IPS-11a (cell line): ENCODE data around the gene XIRP2.

Source experiments
- H3K4me3 ChIP-seq: one replicate; pipeline ENCODE4 v1.5.1; 2013; ENCODE audit warnings: low read depth, low read length, control low read depth

The XIRP2 gene, protein sequence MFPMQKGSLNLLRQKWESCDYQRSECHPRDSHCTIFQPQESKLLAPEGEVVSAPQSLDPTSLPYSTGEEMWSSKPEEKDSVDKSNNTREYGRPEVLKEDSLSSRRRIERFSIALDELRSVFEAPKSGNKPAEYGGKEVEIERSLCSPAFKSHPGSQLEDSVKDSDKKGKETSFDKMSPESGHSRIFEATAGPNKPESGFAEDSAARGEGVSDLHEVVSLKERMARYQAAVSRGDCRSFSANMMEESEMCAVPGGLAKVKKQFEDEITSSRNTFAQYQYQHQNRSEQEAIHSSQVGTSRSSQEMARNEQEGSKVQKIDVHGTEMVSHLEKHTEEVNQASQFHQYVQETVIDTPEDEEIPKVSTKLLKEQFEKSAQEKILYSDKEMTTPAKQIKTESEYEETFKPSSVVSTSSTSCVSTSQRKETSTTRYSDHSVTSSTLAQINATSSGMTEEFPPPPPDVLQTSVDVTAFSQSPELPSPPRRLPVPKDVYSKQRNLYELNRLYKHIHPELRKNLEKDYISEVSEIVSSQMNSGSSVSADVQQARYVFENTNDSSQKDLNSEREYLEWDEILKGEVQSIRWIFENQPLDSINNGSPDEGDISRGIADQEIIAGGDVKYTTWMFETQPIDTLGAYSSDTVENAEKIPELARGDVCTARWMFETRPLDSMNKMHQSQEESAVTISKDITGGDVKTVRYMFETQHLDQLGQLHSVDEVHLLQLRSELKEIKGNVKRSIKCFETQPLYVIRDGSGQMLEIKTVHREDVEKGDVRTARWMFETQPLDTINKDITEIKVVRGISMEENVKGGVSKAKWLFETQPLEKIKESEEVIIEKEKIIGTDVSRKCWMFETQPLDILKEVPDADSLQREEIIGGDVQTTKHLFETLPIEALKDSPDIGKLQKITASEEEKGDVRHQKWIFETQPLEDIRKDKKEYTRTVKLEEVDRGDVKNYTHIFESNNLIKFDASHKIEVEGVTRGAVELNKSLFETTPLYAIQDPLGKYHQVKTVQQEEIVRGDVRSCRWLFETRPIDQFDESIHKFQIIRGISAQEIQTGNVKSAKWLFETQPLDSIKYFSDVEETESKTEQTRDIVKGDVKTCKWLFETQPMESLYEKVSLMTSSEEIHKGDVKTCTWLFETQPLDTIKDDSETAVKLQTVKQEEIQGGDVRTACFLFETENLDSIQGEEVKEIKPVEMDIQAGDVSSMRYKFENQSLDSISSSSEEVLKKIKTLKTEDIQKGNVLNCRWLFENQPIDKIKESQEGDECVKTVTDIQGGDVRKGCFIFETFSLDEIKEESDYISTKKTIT (N-terminal part only)

DNA sequence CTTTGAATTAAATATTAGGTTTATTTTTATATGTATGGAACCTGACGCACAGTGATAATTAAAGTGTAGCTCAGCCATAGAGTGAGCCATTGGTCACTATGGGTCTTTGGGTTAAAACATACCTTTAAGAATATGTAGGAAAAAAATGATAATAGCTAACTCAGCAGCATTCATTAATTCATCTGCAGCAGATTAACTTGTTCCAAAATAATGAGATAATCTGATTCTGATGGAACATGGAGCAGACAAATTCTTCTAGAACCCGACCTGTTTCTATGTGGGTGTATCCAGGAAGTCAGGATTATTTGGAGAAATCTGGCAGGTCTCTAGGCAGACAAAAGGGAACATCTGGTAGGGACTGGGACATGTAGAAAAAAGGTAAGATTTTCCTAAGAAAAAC, at the start of gene XIRP2:
TSS of gene XIRP2 (plus strand) at position 301 of the 400 bp plus-strand sequence. CDS start 15,003 bp downstream, outside the sequence.
- H3K4me3 ChIP-seq: no peak within 1 kb of the TSS

GRCh38 chr2:166841152-166841551, 47.1 kb upstream of the XIRP2 start:
- H3K4me3 ChIP-seq: no peak overlapping the region

DNA sequence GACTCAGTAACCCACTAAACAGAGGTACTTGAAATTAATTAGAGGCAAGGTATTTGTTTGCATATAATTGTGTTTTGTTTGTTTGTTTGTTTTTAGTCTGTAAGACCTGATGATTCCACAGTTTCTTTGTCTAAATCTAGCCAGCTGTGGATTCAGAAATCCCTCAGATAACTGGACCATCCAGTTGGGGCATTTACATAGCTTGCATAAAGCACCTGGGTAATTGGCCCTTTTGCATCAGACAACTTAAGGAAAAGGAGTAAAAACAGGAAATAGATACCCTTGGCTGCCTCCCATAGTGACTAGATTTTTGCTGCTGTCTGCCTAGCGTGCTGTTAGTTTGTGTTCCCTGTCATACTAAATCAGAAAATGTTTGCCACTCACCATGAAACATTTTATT, 46.6 kb upstream of the XIRP2 start:
- H3K4me3 ChIP-seq: no peak overlapping the region

DNA sequence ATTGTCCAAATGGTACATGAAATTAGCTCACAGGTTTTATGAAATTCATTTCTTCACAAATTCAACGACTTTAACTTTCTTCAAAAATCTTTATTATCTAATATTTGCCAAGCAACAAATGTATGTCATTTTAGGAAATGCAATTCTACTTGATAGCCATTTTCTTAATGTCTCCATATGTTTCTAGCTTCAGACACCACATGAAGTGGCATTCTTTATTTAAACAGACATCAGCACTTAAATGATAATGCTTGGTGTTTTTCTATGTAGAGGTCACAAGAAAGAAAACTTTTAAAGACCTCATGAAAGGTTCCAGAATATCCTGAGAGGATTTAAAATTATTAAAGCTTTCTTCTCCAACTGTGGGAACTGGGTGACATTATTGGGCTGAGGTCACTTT, 44.2 kb upstream of the XIRP2 start:
- no peak overlapping the region for H3K4me3 ChIP-seq

DNA sequence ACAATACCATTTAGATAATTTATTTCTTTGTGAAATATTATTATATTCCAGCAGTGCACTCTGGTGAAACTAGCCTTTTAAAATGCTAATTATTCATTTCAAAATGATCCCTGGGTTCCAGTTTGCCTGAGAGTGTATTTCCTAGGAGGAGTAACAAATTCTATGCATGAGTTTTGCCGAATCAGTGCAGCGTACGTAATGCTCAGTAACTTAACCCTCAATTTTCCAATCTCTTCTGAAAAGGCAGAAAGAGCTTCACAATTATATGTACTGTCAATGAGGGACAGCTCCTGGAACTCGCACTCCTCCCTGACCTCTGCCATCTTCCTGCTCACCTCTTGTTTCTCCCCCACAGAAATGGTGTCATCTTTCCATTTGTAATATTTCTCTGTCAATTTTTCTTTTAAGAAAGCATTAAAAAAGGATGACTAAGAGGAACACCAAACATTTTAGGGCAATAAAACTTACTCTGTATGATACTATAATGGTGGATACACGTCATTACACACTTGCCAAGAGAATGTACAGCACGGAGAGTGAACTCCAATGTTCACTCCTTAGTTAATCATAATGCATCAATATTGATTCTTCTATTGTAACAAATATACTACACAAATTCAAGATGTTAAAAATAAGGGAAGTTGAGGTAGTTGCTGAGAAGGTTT, 25.7 kb upstream of the XIRP2 start:
- H3K4me3 ChIP-seq: no peak overlapping the region

DNA sequence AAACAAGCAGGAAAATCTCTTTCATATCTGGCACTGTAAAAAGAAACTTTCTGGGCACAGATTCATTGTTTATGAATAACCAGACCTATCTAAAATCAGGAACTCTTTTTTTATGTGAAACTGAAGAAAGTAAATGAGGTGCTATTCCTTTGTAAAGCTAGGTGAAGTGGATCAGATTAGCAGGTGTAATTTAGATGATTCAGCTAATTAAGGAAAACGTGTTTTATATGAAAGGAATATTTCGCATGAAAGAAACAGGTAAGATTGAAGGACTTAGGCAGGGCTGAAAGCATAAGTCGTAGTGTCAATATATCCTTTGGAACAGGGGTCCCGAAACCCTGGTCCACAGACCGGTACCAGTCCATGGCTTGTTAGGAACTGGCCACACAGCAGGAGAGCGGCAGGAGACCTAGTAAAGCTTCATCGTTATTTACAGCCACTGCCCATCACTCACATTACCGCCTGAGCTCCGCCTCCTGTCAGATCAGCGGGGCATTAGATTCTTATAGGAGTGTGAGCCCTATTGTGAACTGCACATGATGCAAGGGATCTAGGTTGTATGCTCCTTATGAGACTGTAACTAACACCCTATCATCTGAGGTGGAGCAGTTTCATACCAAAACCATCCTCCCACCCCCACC, 20.3 kb upstream of the XIRP2 start:
- H3K4me3 ChIP-seq: no peak overlapping the region

DNA sequence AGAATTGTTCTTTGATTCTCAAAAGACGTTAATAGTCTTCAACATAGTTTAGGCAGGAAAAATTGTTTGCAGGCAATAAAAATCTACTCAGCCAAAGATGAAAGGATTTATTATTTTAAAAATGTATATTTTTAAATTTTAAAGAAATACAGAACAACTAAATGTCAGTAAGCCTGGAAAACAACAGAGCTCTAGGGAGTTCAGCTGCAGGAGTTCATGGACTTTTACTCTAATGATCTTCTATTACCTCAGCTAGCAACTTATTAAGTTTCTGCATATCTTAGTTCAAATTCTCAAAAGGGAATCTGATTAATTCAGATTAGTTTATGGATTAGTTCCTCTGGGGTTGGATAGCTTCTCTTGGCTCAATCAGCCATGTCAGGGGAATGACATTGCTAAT, 17.9 kb upstream of the XIRP2 start:
- no peak overlapping the region for H3K4me3 ChIP-seq

DNA sequence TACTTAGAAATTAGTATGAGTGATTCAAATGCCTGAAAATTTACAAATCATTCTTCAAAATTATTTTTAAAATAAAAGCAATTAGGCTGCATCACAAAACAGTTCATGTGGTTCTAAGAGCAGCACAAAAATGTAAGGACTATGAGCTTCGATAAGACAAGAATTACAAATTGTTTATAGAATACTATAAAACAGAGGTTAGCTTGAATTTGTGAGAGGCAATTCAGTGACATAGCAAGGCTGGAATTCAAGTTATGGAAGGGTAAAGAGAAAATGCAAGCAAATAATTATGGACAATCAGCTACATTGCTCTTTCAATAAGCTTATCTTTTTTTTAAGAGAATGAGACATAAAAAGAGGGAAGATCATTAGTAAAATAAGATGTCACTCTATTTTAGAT, 7.1 kb upstream of the XIRP2 start:
- no peak overlapping the region for H3K4me3 ChIP-seq

- H3K4me3 ChIP-seq: no peak overlapping the region
Observed at GRCh38 chr2:166882851-166883250, 5.4 kb upstream of the XIRP2 start.

DNA sequence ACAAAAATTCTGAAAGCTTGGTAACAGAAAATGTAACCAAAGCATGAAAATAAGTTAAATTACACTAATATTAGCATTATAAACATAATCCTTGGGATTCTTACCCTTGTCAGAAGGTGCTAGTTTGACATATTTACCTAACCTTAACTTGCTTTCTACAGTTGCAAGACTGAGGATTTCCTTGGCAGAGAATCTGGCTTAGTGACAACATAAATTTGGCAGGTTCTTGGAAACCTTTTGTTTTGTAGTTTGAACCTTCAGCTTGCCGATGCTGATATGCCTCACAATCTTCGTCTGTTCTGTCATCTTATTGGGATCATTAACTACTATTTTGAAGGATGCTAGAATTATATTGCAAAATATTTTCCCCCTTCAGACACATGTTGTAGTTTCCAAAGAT, 3.4 kb downstream of the XIRP2 start:
- no peak overlapping the region for H3K4me3 ChIP-seq

DNA sequence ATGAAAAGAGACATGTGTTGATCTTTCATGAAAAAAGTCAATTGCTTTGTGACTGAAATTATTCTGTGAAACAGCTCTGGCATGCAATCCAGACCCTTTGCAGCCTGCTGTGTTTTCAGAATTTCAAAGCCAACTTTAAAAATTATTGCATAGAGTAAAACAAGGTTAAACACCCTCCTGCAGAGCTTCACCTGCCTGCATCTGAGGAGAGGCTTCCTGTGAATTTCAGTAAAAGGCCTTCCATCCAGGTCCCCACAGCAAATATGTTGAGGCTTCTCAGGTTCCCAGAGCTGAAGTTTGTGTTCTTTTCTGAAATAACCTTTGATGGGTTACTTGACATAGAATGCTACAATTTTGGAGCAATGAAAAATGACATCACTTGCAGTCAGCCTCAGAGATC, 4.1 kb downstream of the XIRP2 start:
- no peak overlapping the region for H3K4me3 ChIP-seq

- H3K4me3 ChIP-seq: no peak overlapping the region
Observed at GRCh38 chr2:166895243-166895642, 7.0 kb downstream of the XIRP2 start.

- no peak overlapping the region for H3K4me3 ChIP-seq
Observed at GRCh38 chr2:166897666-166898065, 9.4 kb downstream of the XIRP2 start.

DNA sequence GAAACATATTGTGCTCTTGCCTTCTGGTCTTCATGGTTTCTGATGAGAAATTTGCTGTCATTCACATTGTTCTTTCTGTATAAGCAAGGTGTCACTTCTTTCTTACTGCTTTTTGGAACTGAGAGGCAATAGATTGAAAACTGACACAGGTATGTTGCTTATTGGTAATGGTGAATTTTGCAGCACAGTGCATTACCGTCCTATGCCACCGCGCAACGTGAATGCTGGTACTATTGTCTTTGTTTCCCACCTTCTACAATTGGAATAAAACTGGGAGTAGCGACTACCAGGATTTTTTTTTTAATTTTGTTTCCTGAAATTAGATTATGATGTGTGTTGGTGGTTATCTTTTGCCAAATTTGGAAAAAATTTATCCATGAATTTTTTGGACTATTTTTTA, 11.4 kb downstream of the XIRP2 start:
- no peak overlapping the region for H3K4me3 ChIP-seq

DNA sequence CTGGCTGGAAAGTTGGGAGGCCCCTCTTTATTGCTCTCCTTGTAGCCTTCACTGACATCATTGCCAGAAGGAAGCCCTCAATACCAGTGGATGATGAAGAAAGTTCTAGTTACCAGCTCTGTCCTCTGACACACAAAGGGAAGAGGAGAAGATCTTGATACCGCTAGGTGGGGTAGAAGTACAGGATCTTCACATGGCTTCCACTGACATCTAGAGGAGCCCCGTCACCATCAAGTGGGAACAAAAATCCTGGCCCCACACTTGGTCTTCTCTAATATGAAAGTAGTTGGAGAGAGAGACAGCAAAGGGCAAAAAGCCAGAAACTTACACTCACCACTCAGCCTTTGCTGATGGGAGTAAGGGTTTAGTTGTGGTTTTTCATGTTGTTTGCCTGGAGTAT, 12.4 kb downstream of the XIRP2 start:
- no peak overlapping the region for H3K4me3 ChIP-seq

GRCh38 chr2:166901336-166901735, 13.1 kb downstream of the XIRP2 start:
- H3K4me3 ChIP-seq: no peak overlapping the region

DNA sequence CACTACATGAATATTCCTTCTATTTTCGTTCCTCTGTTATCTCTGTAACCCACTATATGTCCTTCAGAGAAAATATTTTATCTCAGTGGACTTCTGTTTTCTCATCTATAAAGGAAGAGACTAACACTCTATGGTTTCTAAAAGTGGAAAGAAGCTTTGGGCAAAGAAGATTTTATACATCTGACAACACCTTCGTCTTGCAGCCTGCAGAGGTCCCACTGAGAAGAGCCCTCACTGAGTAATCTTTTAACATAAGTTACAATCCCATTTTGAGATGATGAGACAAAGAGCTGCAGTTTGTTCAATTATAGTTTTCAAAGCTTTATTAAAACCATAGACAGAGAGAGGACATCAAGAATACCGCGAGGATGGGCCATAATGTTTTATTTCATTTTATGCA, 28.7 kb downstream of the XIRP2 start:
- H3K4me3 ChIP-seq: no peak overlapping the region

DNA sequence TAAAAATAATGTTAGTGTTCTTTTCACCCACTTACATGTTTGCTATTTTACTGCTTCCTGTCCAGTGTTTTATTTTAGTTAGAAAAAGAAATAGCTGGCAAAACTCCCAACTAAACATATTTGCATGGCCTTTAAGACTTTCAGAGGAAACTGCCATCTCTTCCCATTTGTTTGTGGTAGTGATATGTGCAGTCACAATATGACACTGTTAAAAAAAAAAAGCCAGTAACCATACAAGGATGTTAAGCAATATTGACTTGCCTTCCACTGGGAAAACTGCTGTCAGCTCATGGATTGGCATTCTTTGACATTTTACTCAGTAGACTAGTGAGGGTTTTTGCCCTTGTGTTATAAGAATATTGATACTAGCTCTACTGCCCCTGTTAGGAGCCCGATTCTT, 29.1 kb downstream of the XIRP2 start:
- H3K4me3 ChIP-seq: no peak overlapping the region

DNA sequence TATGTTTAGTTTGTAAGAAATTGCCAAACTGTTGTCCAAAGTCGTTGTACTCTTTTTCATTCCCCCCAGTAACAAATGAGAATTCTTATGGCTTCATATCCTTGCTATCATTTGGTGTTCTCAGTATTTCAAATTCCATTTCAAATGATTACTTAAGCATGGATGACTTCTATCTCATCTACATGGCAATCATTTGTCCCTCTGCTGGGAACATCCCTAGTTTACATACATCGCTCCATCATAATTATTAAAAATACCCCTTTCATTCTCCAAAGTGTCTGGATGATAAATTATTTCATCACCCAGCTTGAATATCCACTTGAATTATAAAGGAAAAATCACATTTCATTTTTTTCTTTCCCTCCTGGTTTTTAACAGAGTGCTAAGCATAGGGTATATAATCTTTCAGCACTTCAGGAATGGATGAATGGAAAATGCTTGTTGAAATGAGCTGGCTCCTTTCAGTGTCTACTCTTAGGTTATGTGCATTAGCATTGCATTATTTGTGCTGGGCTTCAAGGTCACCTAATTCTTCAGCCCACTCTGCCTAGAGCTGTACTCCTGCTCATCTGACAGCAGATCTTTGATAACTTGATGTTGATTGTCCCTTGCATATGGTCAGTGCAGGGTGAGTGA, 33.1 kb downstream of the XIRP2 start:
- H3K4me3 ChIP-seq: no peak overlapping the region

- no peak overlapping the region for H3K4me3 ChIP-seq
Observed at GRCh38 chr2:166924967-166925366, 36.7 kb downstream of the XIRP2 start.
